RWPE2 (cell line): ENCODE results near the gene TMEM203.

Source experiments
- ATAC-seq: fragments of 200-7000 bp; cut with Tn5 transposase; 3 replicates; pipeline ENCODE4 v1.9.1; 2021; ENCODE audit warnings: low read depth
- DNase-seq: peaks from one replicate; pipeline ENCODE4 v3.0.0-alpha.2; 2020; ENCODE audit warnings: low spot score
- H3K27ac ChIP-seq: fragments of 450-650 bp; 2 replicates; pipeline ENCODE4 v1.5.1; 2017; ENCODE audit warnings: mild to moderate bottlenecking; ENCODE audit not compliant: poor library complexity, severe bottlenecking
- H3K27me3 ChIP-seq: fragments of 250-450 bp; sonication (Bioruptor Pico); 2 replicates; pipeline ENCODE4 v1.5.1; 2021; ENCODE audit warnings: mild to moderate bottlenecking, moderate library complexity; ENCODE audit not compliant: insufficient read depth, poor library complexity, severe bottlenecking
- H3K36me3 ChIP-seq: fragments of 250-450 bp; sonication (Bioruptor Pico); 2 replicates; pipeline ENCODE4 v1.5.1; 2020; ENCODE audit warnings: low read depth, mild to moderate bottlenecking, moderate library complexity
- H3K4me1 ChIP-seq: fragments of 250-450 bp; sonication (Bioruptor Pico); 2 replicates; pipeline ENCODE4 v1.5.1; 2021; ENCODE audit warnings: mild to moderate bottlenecking, moderate library complexity; ENCODE audit not compliant: insufficient read depth, poor library complexity, severe bottlenecking
- H3K4me3 ChIP-seq: fragments of 250-450 bp; sonication (Bioruptor Pico); 2 replicates; pipeline ENCODE4 v1.5.1; 2021; ENCODE audit warnings: mild to moderate bottlenecking, moderate library complexity; ENCODE audit not compliant: severe bottlenecking
- H3K9me3 ChIP-seq: fragments of 250-450 bp; sonication (Bioruptor Pico); 2 replicates; pipeline ENCODE4 v1.5.1; 2021; ENCODE audit warnings: mild to moderate bottlenecking, moderate library complexity; ENCODE audit not compliant: severe bottlenecking
- CTCF ChIP-seq: fragments of 450-650 bp; IDR thresholded peaks from one replicate; pipeline ENCODE4 v1.5.1; 2017; ENCODE audit warnings: mild to moderate bottlenecking, moderate library complexity; ENCODE audit not compliant: poor library complexity, severe bottlenecking

Gene TMEM203

GRCh38 chr9:137193771-137194170 is 11.7 kb downstream of the TMEM203 start:
- DNase-seq (no peak), ATAC-seq (no peak)
- H3K27me3 ChIP-seq = no peaks in the 10 kb centered on the region
- peaks cover 11% of the 10 kb centered on the region; the same call in 1 of the 2 replicates for H3K36me3 ChIP-seq
- no peak for TF ChIP-seq CTCF
- H3K9me3 ChIP-seq = no peaks in the 10 kb centered on the region
- no peak overlapping the region for H3K27ac ChIP-seq
- peaks cover 18% of the 10 kb centered on the region for H3K4me1 ChIP-seq
- H3K4me3 ChIP-seq = no peak overlapping the region

- peaks cover 11% of the 10 kb centered on the region; the same call in 1 of the 2 replicates for H3K36me3 ChIP-seq
- H3K27ac ChIP-seq = no peak overlapping the region
- no peaks in the 10 kb centered on the region for H3K27me3 ChIP-seq
- no peaks in the 10 kb centered on the region for H3K9me3 ChIP-seq
- no peak overlapping the region for H3K4me3 ChIP-seq
- ATAC-seq (no peak), DNase-seq (no peak)
- no peak for TF ChIP-seq CTCF
- H3K4me1 ChIP-seq = peaks cover 11% of the 10 kb centered on the region
These were observed 12.6 kb downstream of the TMEM203 start for GRCh38 chr9:137192859-137193258.

GRCh38 chr9:137192448-137192780 is 13.0 kb downstream of the TMEM203 start:
- Histone ChIP-seq H3K27me3 (no peaks in the 10 kb centered on the region), H3K4me3 (no peak overlapping the region), H3K9me3 (no peaks in the 10 kb centered on the region), H3K27ac (no peak overlapping the region), H3K36me3 (peaks cover 12% of the 10 kb centered on the region), H3K4me1 (peaks cover 11% of the 10 kb centered on the region)
- no peak for TF ChIP-seq CTCF
- DNase-seq (no peak), ATAC-seq (no peak)

- H3K4me1 ChIP-seq = peaks cover 15% of the 10 kb centered on the region
- H3K4me3 ChIP-seq = no peak overlapping the region
- no peak for DNase-seq
- H3K36me3 ChIP-seq = peaks cover 18% of the 10 kb centered on the region
- ATAC-seq = no peak
- TF ChIP-seq CTCF = no peak
- H3K27me3 ChIP-seq = no peaks in the 10 kb centered on the region
- H3K9me3 ChIP-seq = no peaks in the 10 kb centered on the region
- H3K27ac ChIP-seq = no peak overlapping the region
These were observed 13.6 kb downstream of the TMEM203 start for GRCh38 chr9:137191691-137192447.

GRCh38 chr9:137191245-137191644 is 14.2 kb downstream of the TMEM203 start:
- DNase-seq = no peak
- no peak overlapping the region for H3K27ac ChIP-seq
- no peaks in the 10 kb centered on the region for H3K27me3 ChIP-seq
- H3K4me3 ChIP-seq = no peak overlapping the region
- peaks cover 15% of the 10 kb centered on the region for H3K4me1 ChIP-seq
- no peak for TF ChIP-seq CTCF
- H3K9me3 ChIP-seq = no peaks in the 10 kb centered on the region
- no peak for ATAC-seq
- H3K36me3 ChIP-seq = peaks cover 20% of the 10 kb centered on the region
